MM.1S (cell line): ENCODE measurements around the gene BHLHA9.

Experiments
- DNase-seq: peaks from one replicate; pipeline ENCODE4 v3.0.0-alpha.2; 2015
- H2AFZ ChIP-seq: fragments of 300-600 bp; sonication (generic); 2 replicates; pipeline ENCODE4 v1.6.0; 2016; ENCODE audit warnings: antibody characterized with exemption, low read length
- H3F3A ChIP-seq: fragments of 300-600 bp; sonication (generic); 2 replicates; pipeline ENCODE4 v1.6.1; 2016; ENCODE audit warnings: mild to moderate bottlenecking, antibody characterized with exemption, low read length, moderate library complexity, mixed read lengths; ENCODE audit not compliant: insufficient read depth
- H3K27ac ChIP-seq: fragments of 300-600 bp; sonication (generic); 2 replicates; pipeline ENCODE4 v1.5.1; 2016; ENCODE audit warnings: mild to moderate bottlenecking, low read length
- H3K27me3 ChIP-seq: fragments of 300-600 bp; sonication (generic); replicated peaks from 2 replicates; pipeline ENCODE4 v1.6.0; 2016; ENCODE audit warnings: low read length; ENCODE audit not compliant: insufficient read depth
- H3K36me3 ChIP-seq: fragments of 300-600 bp; sonication (generic); replicated peaks from 2 replicates; pipeline ENCODE4 v1.6.1; 2016; ENCODE audit warnings: mild to moderate bottlenecking, low read length, mixed read lengths; ENCODE audit not compliant: insufficient read depth
- H3K4me1 ChIP-seq: fragments of 300-600 bp; sonication (generic); 2 replicates; pipeline ENCODE4 v1.6.1; 2016; ENCODE audit warnings: low read length, mixed read lengths
- H3K4me2 ChIP-seq: fragments of 300-600 bp; sonication (generic); 2 replicates; pipeline ENCODE4 v1.6.0; 2016; ENCODE audit warnings: low read depth, low read length
- H3K4me3 ChIP-seq: fragments of 300-600 bp; sonication (generic); 2 replicates; pipeline ENCODE4 v1.5.1; 2016; ENCODE audit warnings: low read length, mixed read lengths
- H3K79me2 ChIP-seq: fragments of 300-600 bp; sonication (generic); 2 replicates; pipeline ENCODE4 v1.6.1; 2016; ENCODE audit warnings: mixed run types, low read length, mixed read lengths
- H3K9ac ChIP-seq: fragments of 300-600 bp; sonication (generic); 2 replicates; pipeline ENCODE4 v1.6.1; 2016; ENCODE audit warnings: low read length, mixed read lengths
- H3K9me2 ChIP-seq: fragments of 300-600 bp; sonication (generic); replicated peaks from 2 replicates; pipeline ENCODE4 v1.6.1; 2016; ENCODE audit warnings: mild to moderate bottlenecking, low read length, mixed read lengths; ENCODE audit not compliant: insufficient read depth
- H3K9me3 ChIP-seq: fragments of 300-600 bp; sonication (generic); replicated peaks from 2 replicates; pipeline ENCODE4 v1.6.1; 2016; ENCODE audit warnings: mild to moderate bottlenecking, low read length, mixed read lengths; ENCODE audit not compliant: insufficient read depth
- H4K20me1 ChIP-seq: fragments of 300-600 bp; sonication (generic); 2 replicates; pipeline ENCODE4 v1.6.1; 2016; ENCODE audit warnings: mild to moderate bottlenecking, low read length, moderate library complexity, mixed read lengths; ENCODE audit not compliant: insufficient read depth
- TF ChIP-seq, protein P1 (sequence below): fragments of 300-600 bp; sonication (generic); IDR thresholded peaks from 2 replicates; pipeline ENCODE4 v1.5.1; 2016; ENCODE audit warnings: antibody characterized with exemption, low read length, mixed read lengths

Gene BHLHA9

DNA sequence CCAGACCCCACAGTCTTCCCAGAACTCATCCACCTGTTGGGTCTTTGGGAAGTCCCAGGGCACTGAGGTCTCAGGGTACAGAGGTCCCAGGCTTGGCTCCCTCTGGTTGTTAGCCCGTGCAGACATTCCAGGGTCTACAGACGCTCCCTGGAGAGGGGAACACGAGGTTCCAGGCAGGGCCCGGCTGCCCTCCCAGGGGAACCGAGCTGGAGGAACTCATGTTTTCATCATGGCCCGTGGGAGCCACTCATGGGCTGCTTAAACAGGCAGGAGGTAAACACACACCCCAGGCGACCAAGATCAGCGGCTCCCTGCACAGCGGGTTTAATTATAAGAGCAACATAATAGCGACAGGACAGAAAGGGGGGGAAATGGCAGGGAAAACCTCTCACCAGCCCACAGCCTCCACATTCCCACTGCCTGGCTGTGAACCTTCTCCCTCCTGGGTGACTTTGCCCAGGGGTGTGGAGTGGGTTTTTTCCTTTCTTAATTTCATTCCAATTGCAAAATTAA, 45.7 kb downstream of the BHLHA9 start:
- Histone ChIP-seq H3K36me3 (no peaks in the 10 kb centered on the region), H3K4me1 (no peaks in the 10 kb centered on the region), H2AFZ (no peak overlapping the region), H3K79me2 (no peaks in the 10 kb centered on the region), H3K4me2 (no peak overlapping the region), H3F3A (no peaks in the 10 kb centered on the region), H3K9me3 (no peaks in the 10 kb centered on the region), H4K20me1 (no peaks in the 10 kb centered on the region), H3K27me3 (peaks cover 85% of the 10 kb centered on the region), H3K4me3 (no peak overlapping the region), H3K9me2 (no peaks in the 10 kb centered on the region), H3K9ac (no peak overlapping the region), H3K27ac (no peak overlapping the region)
- TF ChIP-seq, protein P1, sequence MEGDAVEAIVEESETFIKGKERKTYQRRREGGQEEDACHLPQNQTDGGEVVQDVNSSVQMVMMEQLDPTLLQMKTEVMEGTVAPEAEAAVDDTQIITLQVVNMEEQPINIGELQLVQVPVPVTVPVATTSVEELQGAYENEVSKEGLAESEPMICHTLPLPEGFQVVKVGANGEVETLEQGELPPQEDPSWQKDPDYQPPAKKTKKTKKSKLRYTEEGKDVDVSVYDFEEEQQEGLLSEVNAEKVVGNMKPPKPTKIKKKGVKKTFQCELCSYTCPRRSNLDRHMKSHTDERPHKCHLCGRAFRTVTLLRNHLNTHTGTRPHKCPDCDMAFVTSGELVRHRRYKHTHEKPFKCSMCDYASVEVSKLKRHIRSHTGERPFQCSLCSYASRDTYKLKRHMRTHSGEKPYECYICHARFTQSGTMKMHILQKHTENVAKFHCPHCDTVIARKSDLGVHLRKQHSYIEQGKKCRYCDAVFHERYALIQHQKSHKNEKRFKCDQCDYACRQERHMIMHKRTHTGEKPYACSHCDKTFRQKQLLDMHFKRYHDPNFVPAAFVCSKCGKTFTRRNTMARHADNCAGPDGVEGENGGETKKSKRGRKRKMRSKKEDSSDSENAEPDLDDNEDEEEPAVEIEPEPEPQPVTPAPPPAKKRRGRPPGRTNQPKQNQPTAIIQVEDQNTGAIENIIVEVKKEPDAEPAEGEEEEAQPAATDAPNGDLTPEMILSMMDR: no peak
- DNase-seq: no peak
